Measurements from ENCODE around the gene PICALM. TPM values are rescaled to one million over a fixed set of nuclear protein-coding genes. Genes with fewer than 3 reads are reported as not detected.

The PICALM gene
- total and polyA plus RNA-seq, 10 of the 15 experiments (the other 5 are each of a cell fraction or from before 2014, with no cell fraction given): 4.3 to 150 (median 41.8) TPM

GRCh38 chr11:85974122-85974521, 94.8 kb downstream of the PICALM start (continued):
- TF ChIP-seq REST (IDR thresholded peaks at IDR 0.05; ENCODE audit: low read depth, low read length) (no peak), ZBTB33 (IDR thresholded peaks at IDR 0.05) (no peak), FOXM1 (IDR thresholded peaks at IDR 0.05; ENCODE audit: low read depth, low read length) (no peak), ZNF274 (IDR thresholded peaks at IDR 0.05; ENCODE audit: insufficient read depth, insufficient read length) (no peak)

GRCh38 chr11:85970593-85970992, 98.3 kb downstream of the PICALM start:
- ChIA-PET SMC1A (ENCODE audit: uncharacterized antibody, unreplicated experiment) (no interaction called here), POLR2A (no interaction called here), CTCF (no interaction called here), RAD21 (ENCODE audit: unreplicated experiment) (no interaction called here)
- Histone ChIP-seq H3K9me3 (replicated peaks; ENCODE audit: control insufficient read depth, insufficient read depth, low read length) (no peaks in the 10 kb centered on the region), H2AFZ (ENCODE audit: control insufficient read depth, low read depth, low read length) (no peak overlapping the region), H3K27ac (ENCODE audit: control insufficient read depth, insufficient read depth) (no peak overlapping the region), H3K9ac (ENCODE audit: control insufficient read depth, insufficient read depth, low read length) (no peak overlapping the region), H3K79me2 (ENCODE audit: control insufficient read depth, insufficient read depth, low read length) (peaks cover 2% of the 10 kb centered on the region), H3K4me1 (ENCODE audit: control insufficient read depth, insufficient read depth, low read length) (no peaks in the 10 kb centered on the region), H3K27me3 (replicated peaks in 1 of 2; ENCODE audit: control insufficient read depth in 2 of 2, insufficient read depth in 2 of 2, low read length in 1 of 2) (no peaks in the 10 kb centered on the region), H3K36me3 (ENCODE audit: control insufficient read depth in 2 of 2, insufficient read depth in 2 of 2, low read length in 1 of 2) (peaks cover 11 to 58% of the 10 kb centered on the region in 2 experiments), H3K4me3 (no peak overlapping the region), H4K20me1 (ENCODE audit: control insufficient read depth, insufficient read depth) (no peaks in the 10 kb centered on the region), H3K4me2 (ENCODE audit: control insufficient read depth, insufficient read depth) (no peak overlapping the region)
- FAIRE-seq (no peak), DNase-seq (ENCODE audit: low read depth, low spot score) (no peak), ATAC-seq (no peak)
- BruUV-seq (replicated peaks): no TSS peak
- intact Hi-C loops (cut with micrococcal nuclease; ENCODE audit: unreplicated experiment) (no loop called here), in situ Hi-C loops (cut with MboI) (no loop called here)
- 95% methylated on average over 5 of the region's 5 CpGs for WGBS (ENCODE audit: insufficient coverage, insufficient replicate concordance, low lambda C conversion rate, missing lambda C conversion rate)
- TF ChIP-seq ETV6 (conservative IDR thresholded peaks at IDR 0.05 in 1 of 2, IDR thresholded peaks at IDR 0.05 in 1 of 2; ENCODE audit: borderline replicate concordance in 1 of 2, low read depth in 1 of 2) (no peak), SP1 (IDR thresholded peaks at IDR 0.05; ENCODE audit: low read depth, low read length) (no peak), MXI1 (IDR thresholded peaks at IDR 0.05; ENCODE audit: low read depth, low read length) (no peak), PBX3 (IDR thresholded peaks at IDR 0.05; ENCODE audit: insufficient replicate concordance, low read depth, low read length) (no peak), NKRF (conservative IDR thresholded peaks at IDR 0.05) (no peak), PML (IDR thresholded peaks at IDR 0.05; ENCODE audit: low read length) (no peak), IRF4 (IDR thresholded peaks at IDR 0.05; ENCODE audit: low read depth, low read length) (no peak), SREBF2 (IDR thresholded peaks at IDR 0.05; ENCODE audit: low read length) (no peak), EP300 (IDR thresholded peaks at IDR 0.05; ENCODE audit: borderline replicate concordance in 1 of 2, control insufficient read depth in 1 of 2, low read depth in 2 of 2, low read length in 2 of 2) (no peak), ZNF384 (IDR thresholded peaks at IDR 0.05; ENCODE audit: borderline replicate concordance, low read depth, low read length) (no peak), GABPA (IDR thresholded peaks at IDR 0.05; ENCODE audit: low read depth) (no peak)

Data from GM12878 (cell line).